ENCODE measurements around the gene DNM2. TPM values are rescaled to one million over a fixed set of nuclear protein-coding genes. Genes with fewer than 3 reads are reported as not detected.

The DNM2 gene
- total RNA-seq, 1 experiment from 2014 or later = 125 TPM

- TF ChIP-seq CTCF (IDR thresholded peaks at IDR 0.05) (no peak), REST (IDR thresholded peaks at IDR 0.05; ENCODE audit: insufficient read depth in 1 of 2, low read depth in 2 of 2, low read length in 1 of 2) (no peak)
- Histone ChIP-seq H3K36me3 (ENCODE audit: control insufficient read depth, insufficient read depth, low read length) (no peaks in the 10 kb centered on the region), H3K27ac (ENCODE audit: low read length) (no peak overlapping the region), H3K4me1 (ENCODE audit: control insufficient read depth, insufficient read depth, low read length) (peaks cover 32% of the 10 kb centered on the region), H3K4me3 (ENCODE audit: low read depth in 2 of 2, low read length in 2 of 2) (no peak overlapping the region), H3K27me3 (ENCODE audit: control insufficient read depth, insufficient read depth, low read length) (no peaks in the 10 kb centered on the region), H3K9me3 (ENCODE audit: control insufficient read depth, insufficient read depth, low read depth, low read length) (no peaks in the 10 kb centered on the region)
- ChIA-PET POLR2A (interaction anchor here (0.5 kb wide), 1 partner anchor 1788 kb away, joined by 4 read pairs; no protein-coding TSS in a partner anchor), CTCF (no interaction called here)
- ATAC-seq (no peak), DNase-seq (ENCODE audit: low read depth, low spot score) (no peak)
- in situ Hi-C loops (cut with HindIII; ENCODE audit: low pct_unique_long_range_greater_than_20kb, low sequenced_read_pairs) (no loop called here), intact Hi-C loops (cut with micrococcal nuclease; ENCODE audit: unreplicated experiment) (no loop called here)
- BruUV-seq (replicated peaks) = no TSS peak
Observed at GRCh38 chr19:10752913-10753704, 35.2 kb downstream of the DNM2 start.

GRCh38 chr19:10756371-10756770 lies 38.5 kb downstream of the DNM2 start:
- POLR2A ChIA-PET = no interaction called here
- Histone ChIP-seq H3K9me3 (ENCODE audit: control insufficient read depth, insufficient read depth, low read depth, low read length) (no peaks in the 10 kb centered on the region), H3K4me1 (ENCODE audit: control insufficient read depth, insufficient read depth, low read length) (peaks cover 15% of the 10 kb centered on the region), H3K36me3 (ENCODE audit: control insufficient read depth, insufficient read depth, low read length) (no peaks in the 10 kb centered on the region), H3K4me3 (ENCODE audit: low read depth in 2 of 2, low read length in 2 of 2) (no peak overlapping the region), H3K27ac (ENCODE audit: low read length) (no peak overlapping the region), H3K27me3 (ENCODE audit: control insufficient read depth, insufficient read depth, low read length) (no peaks in the 10 kb centered on the region)
- no peak for DNase-seq (ENCODE audit: low read depth, low spot score)
- BruUV-seq (replicated peaks) = no TSS peak
- 0 out of 2 replicates have a peak, but pooled peaks have one; percentile 24 for ATAC-seq
- in situ Hi-C loops (cut with HindIII; ENCODE audit: low pct_unique_long_range_greater_than_20kb, low sequenced_read_pairs) = no loop called here
- no peak for TF ChIP-seq TCF7L2 (IDR thresholded peaks at IDR 0.05; ENCODE audit: low read depth, low read length)
- no peak for TF ChIP-seq POLR2AphosphoS5 (IDR thresholded peaks at IDR 0.05; ENCODE audit: low read depth, low read length)
- TF ChIP-seq REST (IDR thresholded peaks at IDR 0.05; ENCODE audit: insufficient read depth in 1 of 2, low read depth in 2 of 2, low read length in 1 of 2) = no peak
- no peak for TF ChIP-seq CTCF (IDR thresholded peaks at IDR 0.05)
- TF ChIP-seq SIN3A (IDR thresholded peaks at IDR 0.05; ENCODE audit: borderline replicate concordance, insufficient read depth, low read depth, low read length) = no peak
- intact Hi-C loops (cut with micrococcal nuclease; ENCODE audit: unreplicated experiment) = no loop called here
- CTCF ChIA-PET = interaction anchor here (0.5 kb wide), 1 partner anchor 28 kb away, joined by 4 read pairs; no protein-coding TSS in a partner anchor
